Vagina (tissue), 2 donors: ENCODE results near the gene PCDHA1.

Source experiments
- POLR2A ChIP-seq, 2 donors: fragments of 450-650 bp; IDR thresholded peaks; one replicate each; pipeline ENCODE4 v1.6.1; 2017; ENCODE audit warnings: antibody characterized with exemption in 2 of 2, mild to moderate bottlenecking in 2 of 2, moderate library complexity in 2 of 2
- TF ChIP-seq, protein P1 (sequence below), 3 experiments: fragments of 450-650 bp in 2 of 3; fragments of 200-600 bp in 1 of 3; sonication (generic) in 1 of 3; IDR thresholded peaks; one replicate each; pipeline ENCODE4 v1.5.1; 2017 to 2019; ENCODE audit warnings: antibody characterized with exemption in 3 of 3, mild to moderate bottlenecking in 2 of 3, moderate library complexity in 2 of 3

DNA sequence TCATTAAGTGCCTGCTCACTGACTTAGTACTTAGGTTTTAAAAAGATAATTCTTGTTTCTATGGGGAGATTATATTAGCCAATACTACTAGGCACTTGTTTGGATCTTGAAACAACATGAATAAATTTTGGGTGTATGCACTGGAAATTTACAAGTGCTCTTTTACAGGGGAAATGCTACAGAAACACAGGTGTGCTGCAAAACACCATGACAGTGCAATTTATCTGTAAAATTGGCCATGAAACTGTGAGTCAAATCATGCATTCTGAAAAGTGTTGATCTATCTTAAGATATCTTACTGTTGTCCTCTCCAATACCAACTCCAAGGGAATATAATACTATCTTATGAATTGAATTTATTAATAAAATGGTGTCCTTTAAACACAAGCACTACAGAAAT lies 253.1 kb downstream of the PCDHA1 start:
- TF ChIP-seq, protein P1, sequence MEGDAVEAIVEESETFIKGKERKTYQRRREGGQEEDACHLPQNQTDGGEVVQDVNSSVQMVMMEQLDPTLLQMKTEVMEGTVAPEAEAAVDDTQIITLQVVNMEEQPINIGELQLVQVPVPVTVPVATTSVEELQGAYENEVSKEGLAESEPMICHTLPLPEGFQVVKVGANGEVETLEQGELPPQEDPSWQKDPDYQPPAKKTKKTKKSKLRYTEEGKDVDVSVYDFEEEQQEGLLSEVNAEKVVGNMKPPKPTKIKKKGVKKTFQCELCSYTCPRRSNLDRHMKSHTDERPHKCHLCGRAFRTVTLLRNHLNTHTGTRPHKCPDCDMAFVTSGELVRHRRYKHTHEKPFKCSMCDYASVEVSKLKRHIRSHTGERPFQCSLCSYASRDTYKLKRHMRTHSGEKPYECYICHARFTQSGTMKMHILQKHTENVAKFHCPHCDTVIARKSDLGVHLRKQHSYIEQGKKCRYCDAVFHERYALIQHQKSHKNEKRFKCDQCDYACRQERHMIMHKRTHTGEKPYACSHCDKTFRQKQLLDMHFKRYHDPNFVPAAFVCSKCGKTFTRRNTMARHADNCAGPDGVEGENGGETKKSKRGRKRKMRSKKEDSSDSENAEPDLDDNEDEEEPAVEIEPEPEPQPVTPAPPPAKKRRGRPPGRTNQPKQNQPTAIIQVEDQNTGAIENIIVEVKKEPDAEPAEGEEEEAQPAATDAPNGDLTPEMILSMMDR (IDR thresholded peaks at IDR 0.05), result no peak
- no peak for TF ChIP-seq POLR2A (IDR thresholded peaks at IDR 0.05)
